Tibial nerve (tissue), 4 donors: ENCODE measurements around the gene PACSIN1.

Experiments used
- CTCF ChIP-seq, 5 experiments: fragments of 200-600 bp in 3 of 5; fragments of 450-650 bp in 2 of 5; sonication (generic) in 3 of 5; IDR thresholded peaks; one replicate each; pipeline ENCODE4 v1.5.1; 2016 to 2019; ENCODE audit warnings: antibody characterized with exemption in 5 of 5, mild to moderate bottlenecking in 3 of 5, moderate library complexity in 2 of 5
- EP300 ChIP-seq, 2 donors: sonication (generic); formaldehyde crosslinking; IDR thresholded peaks; one replicate each; pipeline ENCODE4 v1.6.1; 2017; ENCODE audit warnings: antibody characterized with exemption in 2 of 2, mild to moderate bottlenecking in 1 of 2
- POLR2A ChIP-seq, 2 donors: fragments of 450-650 bp; IDR thresholded peaks; one replicate each; pipeline ENCODE4 v1.6.1; 2017; ENCODE audit warnings: antibody characterized with exemption in 2 of 2, mild to moderate bottlenecking in 2 of 2, moderate library complexity in 2 of 2

- TF ChIP-seq CTCF (IDR thresholded peaks at IDR 0.05): no peak
- TF ChIP-seq EP300 (IDR thresholded peaks at IDR 0.05): no peak
- TF ChIP-seq POLR2A (IDR thresholded peaks at IDR 0.05): no peak
These were observed 28.3 kb upstream of the PACSIN1 start for GRCh38 chr6:34437644-34437970.
